B cell (primary cell): Measurements from ENCODE around the gene BTG2.

Experiments
- EZH2 ChIP-seq: IDR thresholded peaks from 2 replicates; pipeline ENCODE4 v1.6.1; 2012; ENCODE audit warnings: borderline replicate concordance, low read depth, mild to moderate bottlenecking, moderate library complexity, low read length; ENCODE audit not compliant: insufficient read depth, poor library complexity, severe bottlenecking
- TF ChIP-seq, protein P1 (sequence below): fragments of 200-600 bp; IDR thresholded peaks from one replicate; pipeline ENCODE4 v1.8.0; 2022; ENCODE audit warnings: antibody characterized with exemption, mild to moderate bottlenecking

DNA sequence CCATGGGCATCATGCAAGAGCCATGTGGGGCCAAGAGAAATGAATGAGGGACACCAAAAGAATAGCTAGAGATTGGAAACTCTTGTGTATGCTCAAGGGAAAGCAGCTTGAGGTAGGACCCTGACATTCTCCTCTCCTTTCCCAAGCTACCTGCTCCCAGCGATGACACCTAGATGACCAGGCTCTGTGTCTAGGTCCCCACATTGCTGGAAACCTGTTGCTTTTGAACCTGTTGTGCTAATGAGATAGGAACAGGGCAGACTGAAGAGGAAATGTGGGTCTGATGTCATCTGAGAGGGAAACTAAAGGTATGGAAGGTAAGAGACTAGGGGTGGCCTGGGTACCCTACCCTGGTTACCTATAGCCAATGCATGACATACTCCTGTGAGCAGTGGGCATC lies 43.8 kb downstream of the BTG2 start:
- TF ChIP-seq, protein P1, sequence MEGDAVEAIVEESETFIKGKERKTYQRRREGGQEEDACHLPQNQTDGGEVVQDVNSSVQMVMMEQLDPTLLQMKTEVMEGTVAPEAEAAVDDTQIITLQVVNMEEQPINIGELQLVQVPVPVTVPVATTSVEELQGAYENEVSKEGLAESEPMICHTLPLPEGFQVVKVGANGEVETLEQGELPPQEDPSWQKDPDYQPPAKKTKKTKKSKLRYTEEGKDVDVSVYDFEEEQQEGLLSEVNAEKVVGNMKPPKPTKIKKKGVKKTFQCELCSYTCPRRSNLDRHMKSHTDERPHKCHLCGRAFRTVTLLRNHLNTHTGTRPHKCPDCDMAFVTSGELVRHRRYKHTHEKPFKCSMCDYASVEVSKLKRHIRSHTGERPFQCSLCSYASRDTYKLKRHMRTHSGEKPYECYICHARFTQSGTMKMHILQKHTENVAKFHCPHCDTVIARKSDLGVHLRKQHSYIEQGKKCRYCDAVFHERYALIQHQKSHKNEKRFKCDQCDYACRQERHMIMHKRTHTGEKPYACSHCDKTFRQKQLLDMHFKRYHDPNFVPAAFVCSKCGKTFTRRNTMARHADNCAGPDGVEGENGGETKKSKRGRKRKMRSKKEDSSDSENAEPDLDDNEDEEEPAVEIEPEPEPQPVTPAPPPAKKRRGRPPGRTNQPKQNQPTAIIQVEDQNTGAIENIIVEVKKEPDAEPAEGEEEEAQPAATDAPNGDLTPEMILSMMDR = no peak
- no peak for TF ChIP-seq EZH2
